Small intestine (tissue), 7 donors: ENCODE results near the gene ANKRD42. TPM values are rescaled to one million over a fixed set of nuclear protein-coding genes. Genes with fewer than 3 reads are reported as not detected.

Source experiments
- DNase-seq, 2 donors: peaks; one replicate each; pipeline versions ENCODE4 v3.0.0 to v3.0.0-alpha.2; 2013
- FAIRE-seq: peaks from 2 replicates; lab custom pipeline; 2012; peaks lifted over from hg19 to GRCh38; lab: Jason Lieb, UNC
- H3K27ac ChIP-seq, 3 donors: one replicate each; pipeline ENCODE4 v1.5.1; 2013; ENCODE audit warnings: low read length in 2 of 3, mild to moderate bottlenecking in 2 of 3, control low read depth in 1 of 3, inconsistent platforms in 1 of 3, low read depth in 1 of 3, moderate library complexity in 1 of 3
- H3K27me3 ChIP-seq, 3 donors: one replicate each; pipeline ENCODE4 v1.6.1; 2013; ENCODE audit warnings: low read length in 3 of 3, inconsistent platforms in 1 of 3; ENCODE audit not compliant: control insufficient read depth in 3 of 3, insufficient read depth in 3 of 3
- H3K36me3 ChIP-seq, 3 donors: one replicate each; pipeline ENCODE4 v1.6.1; 2013; ENCODE audit warnings: low read length in 3 of 3, inconsistent platforms in 1 of 3, low read depth in 1 of 3, mild to moderate bottlenecking in 1 of 3, moderate library complexity in 1 of 3; ENCODE audit not compliant: control insufficient read depth in 3 of 3, insufficient read depth in 2 of 3
- H3K4me1 ChIP-seq, 3 donors: one replicate each; pipeline ENCODE4 v1.6.1; 2013; ENCODE audit warnings: low read length in 2 of 3, inconsistent platforms in 1 of 3, low read depth in 1 of 3, mild to moderate bottlenecking in 1 of 3, moderate library complexity in 1 of 3; ENCODE audit not compliant: control insufficient read depth in 3 of 3, insufficient read depth in 2 of 3
- H3K4me3 ChIP-seq, 3 donors: one replicate each; pipeline ENCODE4 v1.5.1; 2013; ENCODE audit warnings: low read length in 3 of 3, control low read depth in 1 of 3, inconsistent platforms in 1 of 3, low read depth in 1 of 3, mild to moderate bottlenecking in 1 of 3, moderate library complexity in 1 of 3
- H3K9me3 ChIP-seq, 2 donors: one replicate each; pipeline ENCODE4 v1.6.1; 2013; ENCODE audit warnings: low read depth in 1 of 2, low read length in 1 of 2; ENCODE audit not compliant: control insufficient read depth in 2 of 2, insufficient read depth in 1 of 2
- WGBS, 3 donors: extraction: QIAGEN DNeasy Blood & Tissue Kit; methylation state at CpG; one replicate each; pipeline ENCODE4 v1.1.7; 2013; 5-methylcytosine and 5-hydroxymethylcytosine counted together
- polyA plus RNA-seq, 4 donors: library from polyadenylated mRNA; stranded (reverse) in 3 of 4; unstranded in 1 of 4; fragments of 200-250 nt in 3 of 4; fragments of 120-200 nt in 1 of 4; gene quantifications; one replicate each; pipeline versions ENCODE4 v1.2.1 to v1.2.3, GENCODE V29; 2013
- donor health status: healthy with polysubstance abuse.
- donor health status: control.
- donor health status: control.
- donor health status: Bipolar disorder and iron deficiency.
- donor health status: healthy.

Gene ANKRD42
- polyA plus RNA-seq, 4 donors: 4.3 to 9.1 (median 5.2) TPM

DNA sequence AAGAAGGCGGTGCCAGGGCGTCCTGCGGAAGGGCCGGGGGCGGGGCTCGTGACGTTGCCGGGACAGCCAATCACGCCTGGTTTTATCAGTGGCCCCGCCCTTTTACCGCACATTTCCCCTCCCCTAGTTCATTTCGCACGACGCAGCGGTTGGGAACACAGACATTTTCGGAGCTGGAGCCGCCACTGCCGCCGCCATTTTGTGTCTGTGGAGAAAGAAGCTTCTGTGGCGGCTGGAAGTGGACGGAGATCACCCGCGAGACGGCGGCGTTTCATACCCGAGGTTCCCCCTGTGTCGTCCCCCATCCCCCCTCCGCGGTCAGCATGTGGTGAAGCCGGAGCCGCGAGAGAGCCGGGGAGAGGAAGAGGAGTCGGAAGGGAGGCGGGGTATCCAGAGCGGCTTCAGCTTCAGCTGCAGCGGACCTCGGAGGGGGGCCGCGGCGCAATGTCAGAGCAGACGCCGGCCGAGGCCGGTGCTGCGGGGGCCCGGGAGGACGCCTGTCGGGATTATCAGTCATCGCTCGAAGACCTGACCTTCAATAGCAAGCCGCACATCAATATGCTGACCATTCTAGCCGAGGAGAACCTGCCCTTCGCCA lies 36.4 kb upstream of the ANKRD42 start, which contains the start of gene PCF11:
Gene PCF11 (plus strand): TSS at position 136 of the 598 bp plus-strand sequence. CDS start 309 bp downstream, at position 445.
- DNase-seq (no peak), FAIRE-seq (peak; percentile 71)
- H3K27ac ChIP-seq: peak within 1 kb of the TSS; percentile 98 to 99 (median 99)
- H3K27me3 ChIP-seq: no peaks in the 10 kb centered on the region
- WGBS, 3 donors: 0% methylated on average over 51 to 55 of the region's 55 CpGs
- peaks cover 0 to 7% (median 4%) of the 10 kb centered on the region in 3 donors for H3K4me1 ChIP-seq
- H3K4me3 ChIP-seq: peak within 1 kb of the TSS; percentile 67 to 96 (median 95)
- H3K9me3 ChIP-seq: no peaks in the 10 kb centered on the region
- peaks cover 0 to 3% (median 0%) of the 10 kb centered on the region in 3 donors for H3K36me3 ChIP-seq

DNA sequence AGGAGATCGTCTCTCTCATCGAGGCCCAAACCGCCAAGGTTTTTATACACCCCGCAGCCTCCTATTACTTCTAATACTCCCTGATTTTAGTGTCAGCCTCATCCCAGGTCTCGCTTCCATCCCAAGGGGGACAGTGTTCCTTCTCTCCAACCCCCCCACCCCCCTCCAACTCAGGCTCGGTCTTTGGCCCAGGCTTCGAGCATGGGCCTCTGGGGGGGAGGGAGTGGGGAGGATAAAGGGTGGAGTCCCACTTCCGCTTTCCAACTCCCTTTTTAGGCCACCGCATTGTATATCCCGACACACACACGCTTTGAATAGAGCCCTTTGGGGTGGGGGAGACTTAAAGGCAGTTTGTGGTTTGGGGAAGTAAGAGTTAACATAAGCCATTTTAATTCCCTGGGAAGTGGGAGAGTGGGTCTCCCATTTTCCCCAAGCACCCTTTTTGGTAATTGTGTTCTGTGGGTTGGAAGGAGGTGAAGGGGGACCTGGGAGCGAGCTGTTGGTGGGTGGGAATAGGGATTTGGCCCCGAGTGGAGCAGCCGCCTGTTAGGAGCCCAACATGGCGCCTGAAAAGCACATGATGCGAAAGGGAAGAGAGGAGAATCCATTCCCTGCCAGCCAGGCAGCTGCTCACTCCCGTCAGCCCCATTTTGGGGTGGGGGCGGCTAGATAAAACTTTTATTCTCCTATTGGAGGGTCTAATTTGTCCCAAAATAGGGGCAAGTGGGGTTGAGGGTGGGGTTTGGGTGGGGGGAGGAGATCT lies 35.7 kb upstream of the ANKRD42 start:
- peak; percentile 73 to 86 for DNase-seq
- Histone ChIP-seq H3K4me1 (peaks cover 0 to 7% (median 4%) of the 10 kb centered on the region in 3 donors), H3K27me3 (no peaks in the 10 kb centered on the region), H3K36me3 (peaks cover 0 to 3% (median 0%) of the 10 kb centered on the region in 3 donors), H3K9me3 (no peaks in the 10 kb centered on the region), H3K27ac (peak overlapping the region; percentile 95 to 99 (median 98)), H3K4me3 (peak overlapping the region; percentile 67 to 96 (median 95))
- 0 to 1% (median 0%) methylated on average over 18 of the region's 18 CpGs for WGBS, 3 donors
- FAIRE-seq: no peak

DNA sequence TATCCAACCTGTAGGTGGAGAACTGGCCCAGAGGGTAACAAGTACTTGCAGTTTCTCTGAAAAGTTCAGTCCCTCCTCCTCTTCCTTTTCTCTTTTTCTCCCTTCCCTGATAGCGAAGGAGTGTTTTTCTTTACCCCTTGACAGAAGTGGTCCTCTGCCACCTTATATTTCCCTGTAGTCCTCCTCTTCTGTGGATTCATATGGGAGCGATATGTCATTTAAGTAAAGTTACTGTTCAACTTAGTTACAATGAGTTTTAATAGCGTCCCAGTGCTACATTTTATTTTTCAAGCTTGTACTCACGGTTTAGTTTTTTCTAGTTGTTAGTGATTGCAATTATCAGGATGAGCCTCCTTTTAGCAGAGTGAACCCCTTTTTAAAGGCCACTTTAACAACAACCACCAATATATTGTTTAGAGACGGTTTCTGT lies 35.1 kb upstream of the ANKRD42 start:
- no peaks in the 10 kb centered on the region for H3K9me3 ChIP-seq
- DNase-seq (no peak), FAIRE-seq (no peak)
- WGBS, 3 donors: 0 to 1% (median 1%) methylated on average over 5 of the region's 5 CpGs
- H3K36me3 ChIP-seq: peaks cover 0 to 3% (median 0%) of the 10 kb centered on the region in 3 donors
- peaks cover 0 to 7% (median 4%) of the 10 kb centered on the region in 3 donors for H3K4me1 ChIP-seq
- H3K4me3 ChIP-seq: peak overlapping the region; percentile 67 to 96 (median 95)
- H3K27ac ChIP-seq: peak overlapping the region; percentile 55 to 99 (median 95)
- H3K27me3 ChIP-seq: no peaks in the 10 kb centered on the region

DNA sequence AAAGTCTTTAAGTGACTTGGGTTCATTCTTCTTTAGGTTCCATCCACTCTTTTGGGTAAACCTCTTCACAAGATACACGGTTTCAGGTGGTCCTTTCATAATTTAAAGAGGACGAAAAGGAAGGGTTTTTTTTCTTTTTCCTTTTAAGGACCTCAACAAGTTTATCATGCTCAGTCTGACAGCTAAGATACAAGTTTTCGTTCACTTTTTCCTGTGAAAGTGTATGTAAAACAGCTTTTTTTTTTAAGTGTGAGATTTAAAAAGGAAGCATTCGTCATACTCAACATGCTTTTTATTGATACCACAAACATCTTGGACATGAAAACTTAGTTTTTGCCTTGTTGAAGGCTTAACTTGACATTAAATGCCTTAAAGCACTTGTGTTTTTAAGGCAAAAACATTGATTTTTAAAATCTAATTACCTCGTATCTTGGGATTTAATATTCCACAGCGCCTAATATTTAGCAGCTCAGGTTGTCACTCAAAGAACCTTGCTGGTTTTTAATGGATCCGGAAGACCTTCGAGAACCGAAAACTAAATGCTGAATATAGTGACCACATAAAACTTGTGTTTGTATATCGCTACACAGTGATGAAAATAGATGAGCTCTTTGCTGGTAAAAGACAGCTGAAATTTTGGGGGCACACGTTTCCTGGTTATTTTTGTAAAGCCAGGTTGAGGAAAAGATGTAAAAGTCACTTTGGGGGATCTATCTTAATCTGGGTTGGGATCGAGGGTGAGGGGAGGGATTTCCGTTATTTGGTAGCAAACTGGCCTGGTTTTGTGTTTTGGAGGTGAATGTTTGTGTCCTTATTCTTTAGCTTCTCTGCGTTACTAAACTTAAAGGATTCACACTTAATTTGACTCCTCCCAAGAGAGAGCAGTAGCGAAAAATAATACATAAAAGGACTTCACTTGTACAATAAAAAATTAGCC lies 34.3 kb upstream of the ANKRD42 start:
- peaks cover 0 to 7% (median 4%) of the 10 kb centered on the region in 3 donors for H3K4me1 ChIP-seq
- WGBS, 3 donors: 1 to 6% (median 2%) methylated on average over 15 of the region's 15 CpGs

DNA sequence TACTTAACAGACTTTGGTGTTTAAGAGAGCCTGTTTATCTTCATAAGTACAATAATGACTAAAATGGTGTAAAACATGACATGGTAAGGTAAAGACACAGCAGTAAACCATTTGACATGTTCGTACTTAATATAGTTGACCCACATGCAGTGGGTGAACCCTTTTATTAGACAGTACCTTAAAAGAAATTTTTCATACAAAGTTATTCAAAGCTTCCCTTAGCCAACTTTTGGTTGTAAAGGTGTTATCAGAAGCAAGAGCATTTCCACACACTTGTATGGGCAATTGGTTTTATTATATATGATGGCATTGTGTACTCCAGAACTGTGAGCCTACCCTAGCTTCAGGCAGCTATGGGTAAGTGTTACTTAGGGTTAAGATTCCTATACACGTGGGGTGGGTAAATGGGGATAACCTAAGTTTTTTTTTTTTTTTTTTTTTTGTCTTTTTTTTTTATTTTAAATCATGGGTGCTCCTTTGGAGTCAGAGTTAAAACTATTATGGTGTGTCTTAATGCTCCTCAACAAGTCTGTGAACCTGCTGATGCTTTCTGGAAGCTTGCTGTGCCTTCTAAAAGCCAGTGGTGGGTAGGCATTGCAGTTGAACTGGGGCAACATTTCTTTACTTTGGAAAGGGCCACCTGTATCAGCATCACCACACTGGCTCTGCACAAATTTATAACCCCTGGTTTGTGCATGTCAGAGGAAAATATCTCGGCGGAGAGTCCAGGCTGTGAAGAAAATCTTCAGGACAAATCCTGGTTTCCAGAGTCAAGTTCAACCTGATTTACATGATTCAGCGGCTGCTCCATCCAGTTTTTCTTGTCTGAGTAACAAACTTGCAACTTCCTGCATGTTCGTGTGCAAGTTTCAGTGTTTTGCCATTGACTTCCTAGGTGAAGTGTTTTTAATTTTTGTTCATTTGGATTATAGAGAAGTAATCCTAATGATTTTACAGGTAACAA lies 33.3 kb upstream of the ANKRD42 start:
- 3 to 19% (median 5%) methylated on average over 6 of the region's 6 CpGs for WGBS, 3 donors
- Histone ChIP-seq H3K27ac (peak overlapping the region; percentile 14 to 95 (median 15)), H3K4me3 (peak overlapping the region; percentile 1 to 95 (median 67)), H3K9me3 (no peaks in the 10 kb centered on the region), H3K27me3 (no peaks in the 10 kb centered on the region), H3K4me1 (peaks cover 0 to 7% (median 4%) of the 10 kb centered on the region in 3 donors), H3K36me3 (peaks cover 0 to 6% (median 3%) of the 10 kb centered on the region in 3 donors)
- FAIRE-seq (no peak), DNase-seq (peak; percentile 45 to 55)

More for the DNA sequence above, 34.3 kb upstream of the ANKRD42 start:
- Histone ChIP-seq H3K27ac (peak overlapping the region in 1 of 3 donors; percentile 95), H3K27me3 (no peaks in the 10 kb centered on the region), H3K9me3 (no peaks in the 10 kb centered on the region), H3K36me3 (peaks cover 0 to 3% (median 0%) of the 10 kb centered on the region in 3 donors), H3K4me3 (peak overlapping the region in 2 of 3 donors; percentile 67 to 95)
- FAIRE-seq (no peak), DNase-seq (no peak)

DNA sequence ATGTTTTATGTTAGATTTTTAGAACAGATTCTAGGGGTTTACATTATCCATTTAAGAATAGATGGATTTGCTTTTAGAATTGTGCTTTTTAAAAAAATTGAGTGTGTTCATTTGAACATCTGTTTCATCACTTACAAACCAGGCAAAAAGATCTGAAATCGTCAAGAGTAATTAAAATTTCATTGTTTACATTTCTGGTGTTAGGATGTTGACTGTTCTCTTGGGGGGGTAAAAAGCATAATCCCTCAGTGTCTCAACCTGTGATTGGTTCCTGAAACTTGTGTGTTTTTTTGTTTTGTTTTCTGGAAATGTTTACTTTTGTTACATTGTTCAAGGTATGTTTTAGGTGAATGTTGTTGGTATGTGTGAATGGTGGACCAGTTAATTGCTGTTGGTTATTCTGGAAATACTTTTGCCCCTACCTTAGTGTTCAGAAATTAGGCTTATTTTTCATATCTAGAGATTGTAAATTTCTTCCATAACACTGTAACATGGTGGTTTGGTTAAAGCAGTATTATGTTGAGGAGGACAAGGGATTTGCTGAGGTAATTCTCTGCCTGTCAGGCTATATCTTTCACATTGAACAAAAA lies 31.8 kb upstream of the ANKRD42 start:
- Histone ChIP-seq H3K27ac (no peak overlapping the region), H3K4me1 (peaks cover 0 to 7% (median 4%) of the 10 kb centered on the region in 3 donors), H3K9me3 (no peaks in the 10 kb centered on the region), H3K27me3 (no peaks in the 10 kb centered on the region), H3K4me3 (no peak overlapping the region), H3K36me3 (peaks cover 3 to 8% (median 7%) of the 10 kb centered on the region in 3 donors)
- FAIRE-seq: no peak
- WGBS, 3 donors: 15 to 21% (median 16%) methylated on average over 1 of the region's 1 CpG
- no peak for DNase-seq

DNA sequence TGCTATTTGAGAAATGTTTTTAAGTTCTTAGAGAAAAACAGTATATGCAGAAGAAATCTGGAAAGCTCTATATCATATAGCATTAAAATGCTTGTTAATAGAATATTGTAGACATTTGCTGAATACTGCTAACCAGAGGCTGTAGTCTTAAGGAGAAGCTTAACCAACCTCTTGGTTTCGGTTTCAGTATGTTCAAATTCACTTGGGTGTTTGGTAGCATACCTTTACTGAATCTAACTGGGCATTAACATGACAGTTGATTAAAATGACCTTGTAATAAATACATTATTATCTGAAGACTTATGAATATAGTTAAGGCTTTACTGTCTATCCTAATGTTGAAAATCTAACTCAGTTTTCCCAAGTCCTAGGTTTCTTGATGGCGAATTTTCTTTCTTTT lies 31.1 kb upstream of the ANKRD42 start:
- no peaks in the 10 kb centered on the region for H3K27me3 ChIP-seq
- H3K4me1 ChIP-seq: peaks cover 0 to 7% (median 4%) of the 10 kb centered on the region in 3 donors
- no peaks in the 10 kb centered on the region for H3K9me3 ChIP-seq
- WGBS, 3 donors: 57 to 69% (median 62%) methylated on average over 2 of the region's 2 CpGs
- H3K36me3 ChIP-seq: peaks cover 3 to 12% (median 8%) of the 10 kb centered on the region in 3 donors
- peak; percentile 39 to 59 for DNase-seq
- no peak for FAIRE-seq
- H3K27ac ChIP-seq: no peak overlapping the region
- H3K4me3 ChIP-seq: no peak overlapping the region
